ENCODE data around the gene SYDE2.

SYDE2 gene

GRCh38 chr1:85224734-85225623 is 24.2 kb upstream of the SYDE2 start:
- TF ChIP-seq ZFX (IDR thresholded peaks at IDR 0.05), result no peak
- TF ChIP-seq, protein P1, sequence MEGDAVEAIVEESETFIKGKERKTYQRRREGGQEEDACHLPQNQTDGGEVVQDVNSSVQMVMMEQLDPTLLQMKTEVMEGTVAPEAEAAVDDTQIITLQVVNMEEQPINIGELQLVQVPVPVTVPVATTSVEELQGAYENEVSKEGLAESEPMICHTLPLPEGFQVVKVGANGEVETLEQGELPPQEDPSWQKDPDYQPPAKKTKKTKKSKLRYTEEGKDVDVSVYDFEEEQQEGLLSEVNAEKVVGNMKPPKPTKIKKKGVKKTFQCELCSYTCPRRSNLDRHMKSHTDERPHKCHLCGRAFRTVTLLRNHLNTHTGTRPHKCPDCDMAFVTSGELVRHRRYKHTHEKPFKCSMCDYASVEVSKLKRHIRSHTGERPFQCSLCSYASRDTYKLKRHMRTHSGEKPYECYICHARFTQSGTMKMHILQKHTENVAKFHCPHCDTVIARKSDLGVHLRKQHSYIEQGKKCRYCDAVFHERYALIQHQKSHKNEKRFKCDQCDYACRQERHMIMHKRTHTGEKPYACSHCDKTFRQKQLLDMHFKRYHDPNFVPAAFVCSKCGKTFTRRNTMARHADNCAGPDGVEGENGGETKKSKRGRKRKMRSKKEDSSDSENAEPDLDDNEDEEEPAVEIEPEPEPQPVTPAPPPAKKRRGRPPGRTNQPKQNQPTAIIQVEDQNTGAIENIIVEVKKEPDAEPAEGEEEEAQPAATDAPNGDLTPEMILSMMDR (conservative IDR thresholded peaks at IDR 0.05), result no peak
- no peak overlapping the region for H3K27ac ChIP-seq

DNA sequence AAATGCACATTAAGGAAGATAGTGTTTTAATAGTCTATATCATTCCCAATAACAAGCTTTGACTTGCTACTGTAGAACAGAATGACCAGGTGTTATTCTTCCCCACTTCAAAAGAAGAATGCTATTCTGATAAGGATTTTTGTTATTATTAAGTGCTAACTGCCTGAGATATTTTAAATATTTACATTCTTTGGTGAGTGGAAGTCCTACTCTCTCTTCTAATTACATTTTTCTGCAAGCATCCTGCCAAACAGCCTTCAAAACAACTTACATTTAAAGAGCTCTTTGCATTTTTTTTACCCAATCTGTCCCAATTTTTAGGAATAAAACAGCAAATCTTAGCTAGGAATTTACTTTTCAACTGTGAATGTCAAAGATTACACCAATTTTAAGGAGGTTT is 23.5 kb upstream of the SYDE2 start:
- H3K27ac ChIP-seq, result no peak overlapping the region
- no peak for TF ChIP-seq ZFX (IDR thresholded peaks at IDR 0.05)
- TF ChIP-seq, protein P1 (conservative IDR thresholded peaks at IDR 0.05), result no peak

DNA sequence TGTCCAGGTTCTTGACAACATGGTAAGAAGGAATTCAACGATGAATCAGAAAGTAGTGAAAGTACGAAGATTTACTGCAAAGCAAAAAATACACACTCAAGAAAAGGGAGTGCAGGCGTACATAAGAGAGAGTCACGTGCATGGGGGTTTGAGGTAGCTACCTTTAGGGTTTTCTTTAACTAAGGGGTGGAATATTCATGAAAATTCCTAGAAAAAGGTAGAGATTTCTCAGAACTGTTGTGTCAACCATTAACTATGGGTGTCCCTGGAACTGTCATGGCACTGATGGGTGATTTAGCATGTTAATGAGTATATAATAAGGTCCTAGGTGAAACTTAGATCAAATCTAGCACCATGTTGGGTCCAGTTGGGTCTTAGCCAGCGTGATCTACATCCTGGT is 22.5 kb upstream of the SYDE2 start:
- no peak for TF ChIP-seq ZFX (IDR thresholded peaks at IDR 0.05)
- TF ChIP-seq, protein P1 (conservative IDR thresholded peaks at IDR 0.05), result no peak
- no peak overlapping the region for H3K27ac ChIP-seq

GRCh38 chr1:85220756-85221201 is 20.0 kb upstream of the SYDE2 start:
- TF ChIP-seq ZFX (IDR thresholded peaks at IDR 0.05), result no peak
- TF ChIP-seq, protein P1 (conservative IDR thresholded peaks at IDR 0.05), result no peak
- no peak overlapping the region for H3K27ac ChIP-seq

DNA sequence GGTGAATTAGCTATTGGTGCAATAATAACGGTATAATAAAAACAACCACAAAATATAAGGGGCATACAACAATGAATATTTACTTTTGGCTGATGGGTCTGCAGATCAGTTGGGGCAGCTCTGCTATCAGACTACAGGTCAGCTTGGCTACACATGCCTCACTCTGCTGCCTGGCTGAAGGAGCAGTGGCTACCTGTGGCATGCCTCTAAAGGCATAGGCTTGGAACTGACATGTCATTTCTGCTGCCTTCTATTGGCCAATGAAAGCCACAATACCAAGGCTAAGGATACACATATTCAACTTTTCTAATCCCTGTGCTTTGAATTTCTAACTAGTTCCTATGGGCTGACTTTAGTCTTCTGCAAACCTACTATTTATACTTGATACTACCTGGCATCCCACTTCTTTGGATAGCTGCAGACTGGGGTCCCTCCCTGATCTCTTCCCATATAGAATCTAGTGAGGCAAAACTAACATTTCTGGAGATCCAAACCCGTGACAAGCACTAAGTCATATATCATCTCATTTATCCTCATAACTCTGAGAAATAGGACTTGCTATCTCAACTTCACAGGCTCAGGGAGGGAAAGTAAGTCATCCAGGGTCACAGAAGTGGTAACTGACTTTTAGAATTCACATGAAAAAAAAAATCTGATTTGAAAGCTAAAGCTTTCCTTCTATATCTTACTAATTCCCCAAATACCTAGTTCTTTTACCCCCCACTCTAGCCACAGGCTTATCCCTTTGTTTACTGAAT is 19.2 kb upstream of the SYDE2 start:
- no peak for TF ChIP-seq ZFX (IDR thresholded peaks at IDR 0.05)
- TF ChIP-seq, protein P1 (conservative IDR thresholded peaks at IDR 0.05), result no peak
- no peak overlapping the region for H3K27ac ChIP-seq

GRCh38 chr1:85216697-85217096 is 15.9 kb upstream of the SYDE2 start:
- TF ChIP-seq, protein P1 (conservative IDR thresholded peaks at IDR 0.05), result no peak
- no peak for TF ChIP-seq ZFX (IDR thresholded peaks at IDR 0.05)
- no peak overlapping the region for H3K27ac ChIP-seq

DNA sequence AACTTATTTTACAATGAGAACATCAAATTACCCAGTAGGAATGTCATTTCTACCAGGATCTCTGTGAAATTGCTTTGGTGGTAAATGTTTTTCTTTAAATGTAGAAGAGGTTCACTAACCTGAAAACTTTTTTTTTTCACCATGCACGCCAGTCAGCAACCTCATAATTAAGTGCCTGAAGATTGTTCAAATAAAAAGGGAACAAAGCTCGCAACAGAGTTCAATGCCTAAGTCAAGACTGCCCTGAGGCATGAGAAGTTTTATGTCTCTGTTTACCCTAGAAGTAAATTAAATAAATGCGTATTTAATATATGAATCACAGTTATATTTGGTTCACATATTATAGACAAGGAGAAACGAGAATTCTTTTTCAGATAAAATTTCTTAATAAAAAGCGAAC is 13.8 kb upstream of the SYDE2 start:
- H3K27ac ChIP-seq, result no peak overlapping the region
- no peak for TF ChIP-seq ZFX (IDR thresholded peaks at IDR 0.05)
- TF ChIP-seq, protein P1 (conservative IDR thresholded peaks at IDR 0.05), result no peak

Measured in C4-2B (cell line).